ENCODE measurements around the gene TMC5.

The TMC5 gene

DNA sequence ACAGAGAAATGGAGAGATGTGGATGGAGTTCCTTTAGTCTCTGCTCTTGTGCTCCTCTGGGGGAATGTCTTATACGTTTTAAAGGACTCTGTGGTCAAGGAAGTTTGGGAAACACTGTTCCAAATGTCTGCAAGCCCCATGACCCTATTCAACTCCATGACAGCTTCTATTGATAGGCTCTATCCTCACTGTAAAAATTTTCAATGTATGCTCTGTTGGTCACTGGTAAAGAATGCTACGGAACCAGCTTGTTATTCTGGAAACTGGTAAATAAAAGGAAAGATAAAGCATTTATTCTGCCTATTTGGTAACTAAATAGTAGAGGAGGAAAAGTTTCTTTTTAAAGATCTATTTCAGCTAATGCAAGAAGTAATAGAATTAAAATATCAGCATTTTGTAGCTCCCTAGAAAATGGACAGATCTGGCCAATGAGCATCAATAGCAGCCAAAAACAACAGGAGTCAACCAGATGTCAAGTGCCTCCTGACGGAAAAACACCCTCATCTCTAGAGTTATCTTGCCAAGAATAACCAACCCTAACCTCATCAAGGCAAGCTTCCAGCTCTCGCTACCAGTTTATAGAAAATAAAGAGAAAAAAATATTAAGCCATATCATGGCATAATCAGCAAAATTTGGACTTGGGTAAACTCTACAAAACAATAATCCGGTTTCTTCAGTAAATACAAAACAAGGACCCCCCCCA, 88.1 kb downstream of the TMC5 start:
- no peak for DNase-seq (ENCODE audit: low spot score)

DNA sequence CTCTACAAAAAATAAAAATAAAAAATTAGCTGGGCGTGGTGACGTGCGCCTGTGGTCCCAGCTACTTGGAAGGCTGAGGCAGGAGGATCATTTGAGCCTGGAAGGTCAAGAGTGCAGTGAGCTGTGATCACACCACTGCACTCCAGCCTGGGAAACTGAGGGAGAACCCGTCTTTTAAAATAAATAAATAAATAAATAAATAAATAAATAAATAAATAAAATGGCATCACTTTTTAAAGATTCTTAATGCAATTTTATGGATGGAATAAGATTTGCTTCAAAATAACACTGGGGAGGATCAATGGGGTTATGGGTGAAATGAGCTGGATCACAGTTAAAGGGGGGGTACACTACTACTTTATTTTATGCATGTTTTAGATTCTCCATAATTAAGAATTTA, 89.3 kb downstream of the TMC5 start:
- DNase-seq (ENCODE audit: low spot score): no peak

DNA sequence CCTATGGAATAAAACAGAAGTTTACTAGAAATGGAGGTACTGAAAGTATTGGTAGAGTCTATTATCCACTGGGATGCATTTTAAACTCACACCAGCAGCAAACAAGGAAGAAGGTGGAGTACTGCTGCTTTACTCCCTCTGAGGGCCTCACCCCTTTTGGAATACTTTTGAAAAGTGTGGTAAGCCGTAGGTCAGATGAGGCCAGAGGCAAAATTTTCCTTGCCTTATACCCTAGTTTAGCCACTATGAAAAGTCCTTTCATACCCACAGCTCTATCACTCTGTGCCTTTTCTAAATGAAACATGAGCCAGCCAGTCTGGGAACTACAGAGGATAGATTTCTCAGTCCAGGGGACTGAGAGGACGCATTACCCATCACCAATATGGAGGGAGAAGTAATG, 90.2 kb downstream of the TMC5 start:
- no peak for DNase-seq (ENCODE audit: low spot score)

DNA sequence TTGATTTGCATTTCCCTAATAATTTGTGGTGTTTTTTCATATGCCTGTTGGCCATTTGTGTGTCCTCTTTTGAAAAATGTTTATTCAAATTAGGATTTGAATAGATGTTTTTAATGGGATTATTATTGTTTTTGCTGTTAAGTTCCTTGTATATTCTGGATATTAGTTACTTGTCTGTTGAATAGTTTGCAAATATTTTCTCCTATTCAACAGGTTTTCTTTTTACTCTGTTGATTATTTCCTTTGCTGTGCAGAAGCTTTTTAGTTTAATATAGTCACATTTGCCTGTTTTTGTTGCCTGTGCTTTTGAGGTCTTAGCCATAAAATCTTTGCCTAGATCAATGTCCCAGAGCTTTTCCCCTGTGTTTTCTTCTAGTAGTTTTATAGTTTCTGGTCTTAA, 94.6 kb downstream of the TMC5 start:
- no peak for DNase-seq (ENCODE audit: low spot score)

DNA sequence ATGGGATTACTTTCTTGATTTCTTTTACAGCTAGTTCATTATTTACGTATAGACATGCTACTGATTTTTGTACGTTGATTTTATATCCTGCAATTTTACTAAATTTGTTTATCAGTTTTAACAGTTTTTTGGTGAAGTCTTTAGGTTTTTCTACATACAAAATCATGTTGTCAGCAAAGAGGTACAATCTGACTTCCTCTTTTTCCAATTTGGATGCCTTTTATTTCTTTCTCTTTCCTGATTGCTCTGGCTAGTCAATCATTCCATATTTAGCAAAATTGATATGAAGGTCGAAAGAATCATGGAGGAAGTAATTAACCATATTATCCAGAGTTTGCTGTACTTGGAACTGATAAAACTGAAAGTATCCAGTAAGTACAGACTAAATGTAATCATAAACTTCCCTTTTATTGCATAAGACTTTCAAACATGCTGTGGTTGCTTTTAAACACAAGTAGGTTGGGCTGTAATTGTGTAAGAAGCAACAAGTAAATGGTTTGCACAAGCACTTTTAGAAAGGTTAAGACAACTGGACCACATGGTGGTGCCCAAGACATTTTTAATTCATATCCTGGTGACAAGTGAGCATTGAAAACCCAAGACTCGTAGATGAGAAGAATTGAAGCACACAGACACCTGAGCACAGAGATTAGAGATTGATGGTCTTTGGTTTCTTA, 95.8 kb downstream of the TMC5 start:
- no peak for DNase-seq (ENCODE audit: low spot score)

DNA sequence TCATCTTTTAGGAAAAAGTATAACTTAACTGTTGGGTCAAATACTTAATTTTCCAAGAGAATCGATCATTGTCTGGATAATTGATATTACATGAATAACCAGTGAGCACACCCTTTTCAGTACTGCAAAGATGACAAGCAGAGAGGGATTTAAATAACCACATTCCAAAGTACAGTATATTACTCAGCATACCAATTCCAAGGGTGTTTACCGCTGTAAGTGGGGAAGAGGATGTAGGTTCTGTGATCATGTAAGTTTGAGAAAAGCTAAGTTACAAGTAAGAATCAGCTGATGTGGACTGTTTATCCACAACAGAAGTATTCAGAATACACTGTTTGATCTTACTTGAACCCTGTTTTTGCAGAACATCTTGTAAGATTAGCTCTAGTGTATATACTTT, 98.1 kb downstream of the TMC5 start:
- no peak for DNase-seq (ENCODE audit: low spot score)

- no peak for DNase-seq (ENCODE audit: low spot score)
Measured at GRCh38 chr16:19517424-19518089, 99.9 kb downstream of the TMC5 start.

DNA sequence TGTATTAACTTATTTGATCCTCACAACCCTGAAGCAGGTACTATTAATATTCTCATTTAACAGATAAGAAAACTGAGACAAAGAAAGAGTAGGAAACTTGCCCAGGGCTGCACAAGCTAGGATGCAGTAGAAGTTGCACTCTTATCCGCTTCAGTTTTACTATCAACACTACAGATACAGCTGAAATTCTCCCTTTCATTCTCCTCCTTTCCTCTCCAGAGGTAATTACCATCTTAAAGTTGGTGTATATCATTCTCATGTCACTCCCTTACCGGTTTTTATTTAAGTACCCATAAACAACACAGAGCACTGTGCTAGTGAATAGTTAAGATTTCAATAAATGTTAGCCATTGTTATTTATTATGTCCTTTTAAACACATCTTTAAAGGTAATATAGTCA, 100.7 kb downstream of the TMC5 start:
- DNase-seq (ENCODE audit: low spot score): no peak

DNA sequence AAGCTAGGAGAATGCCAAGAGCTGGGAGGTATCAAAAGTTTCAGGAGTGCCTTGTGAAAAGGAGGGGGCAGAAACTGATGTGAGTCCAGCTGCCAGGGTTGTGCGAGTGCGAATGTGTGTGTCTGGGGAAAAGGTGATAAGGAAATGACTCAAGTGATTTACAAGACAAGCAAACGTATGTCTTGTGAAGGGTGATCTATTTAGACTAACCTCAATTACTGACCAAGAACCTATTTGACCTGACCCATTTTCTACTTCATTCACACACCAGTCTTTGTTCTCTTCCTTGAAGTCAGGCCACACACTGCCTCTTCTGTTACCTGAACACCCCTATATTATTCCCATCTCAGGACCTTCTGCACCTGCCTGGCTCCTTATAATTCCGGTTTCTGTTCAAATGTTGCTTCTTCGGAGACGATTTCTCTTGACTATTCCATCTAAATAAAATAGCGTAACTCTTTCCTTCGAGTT, 103.2 kb downstream of the TMC5 start:
- peak; percentile 31 for DNase-seq (ENCODE audit: low spot score)

GRCh38 chr16:19521471-19522396, 104.1 kb downstream of the TMC5 start, which contains the start of gene GDE1:
Gene GDE1 (minus strand): TSS chr16:19522098. CDS start chr16:19521964, 134 bp downstream.
- DNase-seq (ENCODE audit: low spot score): peak; percentile 95

DNA sequence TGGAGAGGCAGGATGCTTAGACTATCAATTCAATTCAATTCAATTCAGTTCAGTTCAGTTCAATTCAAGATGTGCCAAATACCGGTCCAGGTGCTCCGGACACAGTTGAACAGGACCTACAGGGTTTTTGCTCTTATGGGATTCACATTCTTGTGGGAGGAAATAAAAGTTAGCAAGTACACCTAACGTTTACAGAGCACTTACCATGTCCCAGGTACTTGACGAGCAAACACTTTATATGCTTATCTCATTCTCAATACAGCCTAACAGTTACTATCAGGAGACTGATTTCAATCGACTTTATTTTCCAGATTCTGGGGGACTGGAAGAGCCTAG, 104.7 kb downstream of the TMC5 start:
- no peak for DNase-seq (ENCODE audit: low spot score)

GRCh38 chr16:19522760-19523159, 105.1 kb downstream of the TMC5 start:
- DNase-seq (ENCODE audit: low spot score): peak; percentile 62

DNA sequence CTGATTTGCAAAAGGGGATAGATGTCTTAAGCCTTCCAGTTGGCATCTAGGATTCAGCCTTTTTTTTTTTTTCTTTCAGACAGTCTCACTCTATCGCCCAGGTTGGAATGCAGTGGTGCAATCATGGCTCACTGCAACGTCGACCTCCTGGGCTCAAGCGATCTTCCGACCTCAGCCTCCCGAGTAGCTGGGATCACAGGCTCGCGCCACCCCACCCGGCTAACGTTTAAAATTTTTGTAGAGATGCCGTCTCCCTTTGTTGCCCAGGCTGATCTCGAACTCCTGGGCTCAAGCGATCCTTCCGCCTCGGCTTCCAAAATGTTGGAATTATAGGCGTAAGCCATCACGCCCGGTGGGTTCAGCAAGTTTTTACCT, 105.5 kb downstream of the TMC5 start:
- DNase-seq (ENCODE audit: low spot score): no peak

- DNase-seq (ENCODE audit: low spot score): peak; percentile 97
Measured at GRCh38 chr16:19523559-19524355, 106.1 kb downstream of the TMC5 start, which contains the start of gene CCP110. Gene CCP110 (plus strand): TSS chr16:19523942. CDS start chr16:19527882, 3,940 bp downstream.

DNA sequence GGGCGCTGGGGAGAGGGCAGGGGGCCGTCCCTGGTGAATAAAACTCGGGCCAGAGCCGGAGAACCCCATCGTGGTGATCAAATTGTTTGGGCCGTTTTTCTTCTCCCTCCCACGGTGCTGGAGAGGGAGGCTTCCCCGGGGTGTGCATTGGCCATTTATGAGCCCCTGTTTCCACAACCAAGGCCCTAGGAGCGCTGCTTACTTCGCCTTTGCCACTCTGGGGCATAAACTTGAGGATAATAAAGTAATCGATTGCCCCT, 106.6 kb downstream of the TMC5 start:
- DNase-seq (ENCODE audit: low spot score): no peak

DNA sequence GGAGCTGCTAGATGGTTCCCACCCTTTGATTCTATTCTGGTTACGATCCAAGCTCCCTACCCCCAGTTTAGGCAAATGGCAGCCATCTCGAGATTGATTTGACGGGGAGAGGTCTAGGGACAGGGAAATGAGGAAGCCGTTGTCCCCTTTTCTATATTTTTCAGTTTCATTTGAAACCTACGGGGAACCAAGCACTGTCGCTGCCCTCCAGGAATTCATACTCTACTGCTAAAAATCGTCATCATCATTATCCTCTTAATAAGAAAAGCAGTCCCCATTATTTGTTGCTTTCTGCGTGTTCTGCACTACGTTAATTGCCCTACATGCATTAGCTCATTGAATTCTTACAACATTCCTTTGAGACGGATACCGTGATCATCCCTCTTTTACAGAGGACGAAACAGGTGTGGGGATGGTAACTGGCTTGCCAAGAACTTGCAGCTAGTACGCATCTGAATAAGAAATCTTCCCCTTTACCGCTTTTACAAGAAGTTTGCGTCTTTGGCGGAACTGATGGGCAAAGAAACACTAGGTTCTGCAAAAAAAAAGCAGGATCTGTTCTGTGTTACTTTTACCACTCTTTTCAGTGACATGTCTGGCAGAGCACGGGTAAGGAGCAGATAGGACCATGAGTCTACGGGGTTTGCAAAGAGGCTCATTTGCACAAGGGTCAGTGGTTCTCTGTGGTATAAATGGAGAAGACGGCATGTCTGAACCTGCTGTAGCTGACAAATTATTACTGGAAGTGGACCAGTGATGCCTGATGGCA, 107.1 kb downstream of the TMC5 start:
- peak; percentile 58 for DNase-seq (ENCODE audit: low spot score)

- DNase-seq (ENCODE audit: low spot score): no peak
Measured at GRCh38 chr16:19525385-19525723, 107.7 kb downstream of the TMC5 start.

- DNase-seq (ENCODE audit: low spot score): no peak
Measured at GRCh38 chr16:19527161-19527560, 109.5 kb downstream of the TMC5 start.

DNA sequence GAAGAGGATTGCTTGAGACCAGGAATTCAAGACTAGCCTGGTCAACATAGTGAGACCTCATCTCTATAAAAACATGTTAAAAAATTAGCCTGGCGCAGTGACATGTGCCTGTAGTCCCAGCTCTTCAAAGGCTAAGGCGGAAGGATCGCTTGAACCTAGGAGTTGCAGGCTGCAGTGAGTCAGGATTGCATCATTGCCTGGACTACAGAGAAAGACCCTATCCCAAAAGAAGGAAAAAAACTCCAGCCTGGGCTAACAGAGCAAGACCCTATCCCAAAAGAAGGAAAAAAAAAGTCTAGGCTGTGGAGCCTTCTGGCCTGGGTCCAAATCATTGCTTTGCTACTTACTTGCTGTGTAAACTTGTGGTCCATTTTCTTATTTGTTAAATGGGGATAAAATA, 111.0 kb downstream of the TMC5 start:
- no peak for DNase-seq (ENCODE audit: low spot score)

- no peak for DNase-seq (ENCODE audit: low spot score)
Measured at GRCh38 chr16:19532601-19533000, 114.9 kb downstream of the TMC5 start.

Data from NAMALWA (cell line).